Measurements from ENCODE around the gene ARHGAP8.

DNA sequence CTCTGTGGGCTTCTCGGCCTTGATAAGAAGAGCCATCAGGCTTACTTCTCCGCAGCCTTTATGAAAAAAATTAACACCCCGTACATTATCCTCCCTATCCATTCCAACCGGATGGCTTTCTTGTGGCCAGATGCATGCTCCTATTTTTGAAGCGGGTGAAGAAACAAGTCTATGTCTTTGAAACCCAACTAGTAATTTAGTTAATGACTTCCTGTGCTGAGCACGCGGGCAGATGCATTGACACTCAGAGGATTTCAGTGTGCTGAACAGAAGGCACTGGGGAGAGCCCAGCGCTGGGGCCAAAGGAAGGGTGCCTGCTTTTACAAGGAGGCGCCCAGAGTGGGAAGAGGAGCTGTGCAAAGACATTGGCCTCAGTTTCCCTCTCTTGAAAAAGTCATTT, 53.3 kb downstream of the ARHGAP8 start:
- TF ChIP-seq, protein P1, sequence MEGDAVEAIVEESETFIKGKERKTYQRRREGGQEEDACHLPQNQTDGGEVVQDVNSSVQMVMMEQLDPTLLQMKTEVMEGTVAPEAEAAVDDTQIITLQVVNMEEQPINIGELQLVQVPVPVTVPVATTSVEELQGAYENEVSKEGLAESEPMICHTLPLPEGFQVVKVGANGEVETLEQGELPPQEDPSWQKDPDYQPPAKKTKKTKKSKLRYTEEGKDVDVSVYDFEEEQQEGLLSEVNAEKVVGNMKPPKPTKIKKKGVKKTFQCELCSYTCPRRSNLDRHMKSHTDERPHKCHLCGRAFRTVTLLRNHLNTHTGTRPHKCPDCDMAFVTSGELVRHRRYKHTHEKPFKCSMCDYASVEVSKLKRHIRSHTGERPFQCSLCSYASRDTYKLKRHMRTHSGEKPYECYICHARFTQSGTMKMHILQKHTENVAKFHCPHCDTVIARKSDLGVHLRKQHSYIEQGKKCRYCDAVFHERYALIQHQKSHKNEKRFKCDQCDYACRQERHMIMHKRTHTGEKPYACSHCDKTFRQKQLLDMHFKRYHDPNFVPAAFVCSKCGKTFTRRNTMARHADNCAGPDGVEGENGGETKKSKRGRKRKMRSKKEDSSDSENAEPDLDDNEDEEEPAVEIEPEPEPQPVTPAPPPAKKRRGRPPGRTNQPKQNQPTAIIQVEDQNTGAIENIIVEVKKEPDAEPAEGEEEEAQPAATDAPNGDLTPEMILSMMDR (IDR thresholded peaks at IDR 0.05), result no peak
- no peak for TF ChIP-seq POLR2A (IDR thresholded peaks at IDR 0.05)

Measured in tibial nerve (tissue), 3 donors.